ENCODE data around the gene RPS6KA5. TPM values are rescaled to one million over a fixed set of nuclear protein-coding genes. Genes with fewer than 3 reads are reported as not detected.
"Not testable (repeated sequence)": the region's sequence is repeated elsewhere in the genome, so short reads cannot be mapped to it uniquely, and the experiment has no call there.

Gene RPS6KA5
- total RNA-seq, 1 donor from 2014 or later = 11.3 TPM

- Histone ChIP-seq H3K27me3 (ENCODE audit: low read depth) (no peaks in the 10 kb centered on the region), H3K36me3 (no peaks in the 10 kb centered on the region), H3K27ac (no peak overlapping the region), H3K4me1 (no peaks in the 10 kb centered on the region), H3K9me3 (no peaks in the 10 kb centered on the region), H3K4me3 (no peak overlapping the region)
- no peak for TF ChIP-seq CTCF (IDR thresholded peaks at IDR 0.05)
- ATAC-seq (no peak), DNase-seq (no peak)
- intact Hi-C loops (cut with DNase I) = no loop called here
Observed at GRCh38 chr14:91088585-91089235, 28.3 kb upstream of the RPS6KA5 start.

GRCh38 chr14:91087470-91087869 is 27.0 kb upstream of the RPS6KA5 start:
- H3K4me3 ChIP-seq; H3K36me3 ChIP-seq; H3K27me3 ChIP-seq (ENCODE audit: low read depth); H3K4me1 ChIP-seq; intact Hi-C loops (cut with DNase I); H3K9me3 ChIP-seq; DNase-seq: not testable (repeated sequence)
- H3K27ac ChIP-seq = peak overlapping the region; percentile 5
- ATAC-seq = peak in 1 of 2 donors; percentile 53

- DNase-seq (no peak), ATAC-seq (no peak)
- no peaks in the 10 kb centered on the region for H3K9me3 ChIP-seq
- intact Hi-C loops (cut with DNase I) = no loop called here
- TF ChIP-seq CTCF (IDR thresholded peaks at IDR 0.05) = no peak
- no peak overlapping the region for H3K4me3 ChIP-seq
- no peak overlapping the region for H3K27ac ChIP-seq
- H3K36me3 ChIP-seq = no peaks in the 10 kb centered on the region
- no peaks in the 10 kb centered on the region for H3K27me3 ChIP-seq (ENCODE audit: low read depth)
- no peaks in the 10 kb centered on the region for H3K4me1 ChIP-seq
Observed at GRCh38 chr14:91084516-91084915, 24.1 kb upstream of the RPS6KA5 start.

- no peaks in the 10 kb centered on the region for H3K9me3 ChIP-seq
- intact Hi-C loops (cut with DNase I) = no loop called here
- no peaks in the 10 kb centered on the region for H3K36me3 ChIP-seq
- no peaks in the 10 kb centered on the region for H3K27me3 ChIP-seq (ENCODE audit: low read depth)
- no peak overlapping the region for H3K4me3 ChIP-seq
- ATAC-seq (no peak), DNase-seq (no peak)
- no peak for TF ChIP-seq CTCF (IDR thresholded peaks at IDR 0.05)
- H3K27ac ChIP-seq = no peak overlapping the region
- no peaks in the 10 kb centered on the region for H3K4me1 ChIP-seq
Observed at GRCh38 chr14:91082282-91082681, 21.8 kb upstream of the RPS6KA5 start.

- Histone ChIP-seq H3K4me3 (no peak overlapping the region), H3K27ac (no peak overlapping the region), H3K27me3 (ENCODE audit: low read depth) (no peaks in the 10 kb centered on the region), H3K36me3 (no peaks in the 10 kb centered on the region), H3K9me3 (no peaks in the 10 kb centered on the region), H3K4me1 (no peaks in the 10 kb centered on the region)
- intact Hi-C loops (cut with DNase I) = no loop called here
- no peak for DNase-seq
- no peak for ATAC-seq
- TF ChIP-seq CTCF (IDR thresholded peaks at IDR 0.05) = no peak
Observed at GRCh38 chr14:91080071-91080470, 19.6 kb upstream of the RPS6KA5 start.

GRCh38 chr14:91078095-91078737 is 17.8 kb upstream of the RPS6KA5 start:
- DNase-seq (no peak), ATAC-seq (no peak)
- no peaks in the 10 kb centered on the region for H3K4me1 ChIP-seq

More at GRCh38 chr14:91078095-91078737, 17.8 kb upstream of the RPS6KA5 start:
- Histone ChIP-seq H3K27me3 (ENCODE audit: low read depth) (no peaks in the 10 kb centered on the region), H3K36me3 (no peaks in the 10 kb centered on the region), H3K27ac (no peak overlapping the region), H3K4me3 (no peak overlapping the region), H3K9me3 (no peaks in the 10 kb centered on the region)
- intact Hi-C loops (cut with DNase I) = no loop called here
- no peak for TF ChIP-seq CTCF (IDR thresholded peaks at IDR 0.05)
